IPS-18c (cell line): ENCODE data around the gene LGALS9C.
"Not testable (repeated sequence)": the region's sequence is repeated elsewhere in the genome, so short reads cannot be mapped to it uniquely, and the experiment has no call there.

ENCODE experiments used
- H3K4me3 ChIP-seq: 2 replicates; pipeline ENCODE4 v1.7.0; 2013; ENCODE audit warnings: low read depth, mild to moderate bottlenecking, low read length, moderate library complexity; ENCODE audit not compliant: insufficient read depth
- H3K9me3 ChIP-seq: one replicate; pipeline ENCODE4 v1.6.1; 2013; ENCODE audit warnings: mild to moderate bottlenecking, low read length, moderate library complexity; ENCODE audit not compliant: control insufficient read depth, insufficient read depth

LGALS9C gene

GRCh38 chr17:18476508-18477308 lies at the start of gene LGALS9C:
LGALS9C (plus strand) TSS chr17:18476789; CDS start chr17:18476855, 66 bp downstream.
- H3K4me3 ChIP-seq, H3K9me3 ChIP-seq: not testable (repeated sequence)

- H3K4me3 ChIP-seq, result not testable (repeated sequence)
These were observed 44.4 kb upstream of the LGALS9C start for GRCh38 chr17:18432206-18432605.

GRCh38 chr17:18439465-18439870 lies 37.1 kb upstream of the LGALS9C start:
- H3K9me3 ChIP-seq, H3K4me3 ChIP-seq: not testable (repeated sequence)

More at GRCh38 chr17:18432206-18432605, 44.4 kb upstream of the LGALS9C start:
- not testable (repeated sequence) for H3K9me3 ChIP-seq

- H3K4me3 ChIP-seq, H3K9me3 ChIP-seq: not testable (repeated sequence)
These were observed 34.5 kb upstream of the LGALS9C start for GRCh38 chr17:18442093-18442492.

- not testable (repeated sequence) for H3K4me3 ChIP-seq
These were observed 34.1 kb upstream of the LGALS9C start for GRCh38 chr17:18442532-18442931.

GRCh38 chr17:18447476-18448205 lies 28.9 kb upstream of the LGALS9C start:
- not testable (repeated sequence) for H3K9me3 ChIP-seq, H3K4me3 ChIP-seq

More at GRCh38 chr17:18442532-18442931, 34.1 kb upstream of the LGALS9C start:
- not testable (repeated sequence) for H3K9me3 ChIP-seq

GRCh38 chr17:18448311-18448710 lies 28.3 kb upstream of the LGALS9C start:
- H3K9me3 ChIP-seq, H3K4me3 ChIP-seq: not testable (repeated sequence)

GRCh38 chr17:18449833-18450232 lies 26.8 kb upstream of the LGALS9C start:
- H3K9me3 ChIP-seq, H3K4me3 ChIP-seq: not testable (repeated sequence)

GRCh38 chr17:18450998-18451397 lies 25.6 kb upstream of the LGALS9C start:
- H3K4me3 ChIP-seq, H3K9me3 ChIP-seq: not testable (repeated sequence)

GRCh38 chr17:18451969-18452368 lies 24.6 kb upstream of the LGALS9C start:
- H3K9me3 ChIP-seq, H3K4me3 ChIP-seq: not testable (repeated sequence)

- not testable (repeated sequence) for H3K9me3 ChIP-seq, H3K4me3 ChIP-seq
These were observed 17.6 kb upstream of the LGALS9C start for GRCh38 chr17:18459035-18459434.

GRCh38 chr17:18463831-18464502 lies 12.6 kb upstream of the LGALS9C start:
- not testable (repeated sequence) for H3K9me3 ChIP-seq

GRCh38 chr17:18466250-18466983 lies 10.2 kb upstream of the LGALS9C start:
- not testable (repeated sequence) for H3K4me3 ChIP-seq

More at GRCh38 chr17:18463831-18464502, 12.6 kb upstream of the LGALS9C start:
- not testable (repeated sequence) for H3K4me3 ChIP-seq

GRCh38 chr17:18467001-18467400 lies 9.6 kb upstream of the LGALS9C start:
- H3K4me3 ChIP-seq, H3K9me3 ChIP-seq: not testable (repeated sequence)

More at GRCh38 chr17:18466250-18466983, 10.2 kb upstream of the LGALS9C start:
- H3K9me3 ChIP-seq, result not testable (repeated sequence)

- H3K4me3 ChIP-seq, H3K9me3 ChIP-seq: not testable (repeated sequence)
These were observed 8.0 kb upstream of the LGALS9C start for GRCh38 chr17:18468472-18469171.

- not testable (repeated sequence) for H3K4me3 ChIP-seq, H3K9me3 ChIP-seq
These were observed 6.8 kb upstream of the LGALS9C start for GRCh38 chr17:18469837-18470236.
